NCI-H748 (cell line): ENCODE data around the gene DAZL.

Source experiments
- DNase-seq: peaks from one replicate; lab custom pipeline; 2025; ENCODE audit not compliant: unreplicated experiment; lab: John Stamatoyannopoulos, UW

DAZL gene

GRCh38 chr3:16596352-16597032 is 8.7 kb downstream of the DAZL start:
- DNase-seq, result no peak

- DNase-seq, result no peak
Observed at GRCh38 chr3:16595778-16596177, 9.4 kb downstream of the DAZL start.

GRCh38 chr3:16589867-16590624 is 15.2 kb downstream of the DAZL start:
- no peak for DNase-seq

GRCh38 chr3:16589120-16589519 is 16.1 kb downstream of the DAZL start:
- DNase-seq, result no peak

- DNase-seq, result no peak
Observed at GRCh38 chr3:16587681-16588060, 17.6 kb downstream of the DAZL start.

GRCh38 chr3:16587047-16587680 is 18.1 kb downstream of the DAZL start:
- DNase-seq, result no peak

- no peak for DNase-seq
Observed at GRCh38 chr3:16584880-16585279, 20.3 kb downstream of the DAZL start.

GRCh38 chr3:16583551-16583950 is 21.7 kb downstream of the DAZL start:
- no peak for DNase-seq

GRCh38 chr3:16570113-16570512 is 35.1 kb downstream of the DAZL start:
- peak; percentile 13 for DNase-seq

GRCh38 chr3:16568532-16568931 is 36.7 kb downstream of the DAZL start:
- no peak for DNase-seq

- no peak for DNase-seq
Observed at GRCh38 chr3:16568115-16568514, 37.1 kb downstream of the DAZL start.

GRCh38 chr3:16559653-16560365 is 45.4 kb downstream of the DAZL start:
- no peak for DNase-seq

- DNase-seq, result no peak
Observed at GRCh38 chr3:16554126-16554525, 51.1 kb downstream of the DAZL start.

- no peak for DNase-seq
Observed at GRCh38 chr3:16552757-16553156, 52.5 kb downstream of the DAZL start.

GRCh38 chr3:16551342-16551976 is 53.8 kb downstream of the DAZL start:
- DNase-seq, result no peak

GRCh38 chr3:16550676-16551341 is 54.4 kb downstream of the DAZL start:
- peak; percentile 54 for DNase-seq

GRCh38 chr3:16550305-16550675 is 54.9 kb downstream of the DAZL start:
- DNase-seq, result peak; percentile 35

GRCh38 chr3:16548721-16549120 is 56.5 kb downstream of the DAZL start:
- no peak for DNase-seq

GRCh38 chr3:16547561-16548357 is 57.5 kb downstream of the DAZL start:
- no peak for DNase-seq
